ENCODE measurements around the gene MKNK2. TPM values are rescaled to one million over a fixed set of nuclear protein-coding genes. Genes with fewer than 3 reads are reported as not detected.
A peak's percentile ranks its signal among the peaks of the same experiment; 100 is the strongest.

Gene MKNK2
- total RNA-seq, 1 donor, result 82.5 TPM

GRCh38 chr19:2072757-2073551, 21.9 kb upstream of the MKNK2 start:
- Histone ChIP-seq H3K4me3 (ENCODE audit: insufficient read depth, low read length) (no peak overlapping the region), H3K4me2 (ENCODE audit: insufficient read depth, low read length) (no peak overlapping the region), H3K36me3 (ENCODE audit: insufficient read depth, low read length) (peaks cover 32% of the 10 kb centered on the region), H3K27ac (ENCODE audit: low read depth, low read length) (no peak overlapping the region), H3K27me3 (ENCODE audit: insufficient read depth, low read length) (no peaks in the 10 kb centered on the region), H4K20me1 (ENCODE audit: insufficient read depth, low read length) (no peaks in the 10 kb centered on the region), H3K4me1 (ENCODE audit: insufficient read depth, low read length) (no peaks in the 10 kb centered on the region), H2AFZ (ENCODE audit: low read length) (no peak overlapping the region), H3K9me3 (ENCODE audit: low read depth, low read length) (no peaks in the 10 kb centered on the region), H3K79me2 (ENCODE audit: insufficient read depth, low read length) (no peaks in the 10 kb centered on the region)
- DNase-seq (ENCODE audit: insufficient read length, low spot score, missing footprints), result peak; percentile 25
- TF ChIP-seq CTCF (IDR thresholded peaks at IDR 0.05; ENCODE audit: extremely low read depth, low read depth, low read length), result no peak

- no peak overlapping the region for H3K4me2 ChIP-seq (ENCODE audit: insufficient read depth, low read length)
- H3K4me3 ChIP-seq (ENCODE audit: insufficient read depth, low read length), result no peak overlapping the region
- no peak overlapping the region for H2AFZ ChIP-seq (ENCODE audit: low read length)
- peak; percentile 29 for DNase-seq (ENCODE audit: insufficient read length, low spot score, missing footprints)
- no peaks in the 10 kb centered on the region for H3K79me2 ChIP-seq (ENCODE audit: insufficient read depth, low read length)
- no peak overlapping the region for H3K27ac ChIP-seq (ENCODE audit: low read depth, low read length)
- H3K27me3 ChIP-seq (ENCODE audit: insufficient read depth, low read length), result no peaks in the 10 kb centered on the region
- H3K4me1 ChIP-seq (ENCODE audit: insufficient read depth, low read length), result no peaks in the 10 kb centered on the region
- TF ChIP-seq CTCF (IDR thresholded peaks at IDR 0.05; ENCODE audit: extremely low read depth, low read depth, low read length), result no peak
- H3K36me3 ChIP-seq (ENCODE audit: insufficient read depth, low read length), result peaks cover 18% of the 10 kb centered on the region
- no peaks in the 10 kb centered on the region for H4K20me1 ChIP-seq (ENCODE audit: insufficient read depth, low read length)
- no peaks in the 10 kb centered on the region for H3K9me3 ChIP-seq (ENCODE audit: low read depth, low read length)
These were observed 20.1 kb upstream of the MKNK2 start for GRCh38 chr19:2070986-2071673.

- H3K79me2 ChIP-seq (ENCODE audit: insufficient read depth, low read length), result no peaks in the 10 kb centered on the region
- H3K4me3 ChIP-seq (ENCODE audit: insufficient read depth, low read length), result no peak overlapping the region
- H2AFZ ChIP-seq (ENCODE audit: low read length), result no peak overlapping the region
- no peak overlapping the region for H3K4me2 ChIP-seq (ENCODE audit: insufficient read depth, low read length)
- no peak for TF ChIP-seq CTCF (IDR thresholded peaks at IDR 0.05; ENCODE audit: extremely low read depth, low read depth, low read length)
- DNase-seq (ENCODE audit: insufficient read length, low spot score, missing footprints), result peak; percentile 42
- no peaks in the 10 kb centered on the region for H4K20me1 ChIP-seq (ENCODE audit: insufficient read depth, low read length)
- H3K4me1 ChIP-seq (ENCODE audit: insufficient read depth, low read length), result no peaks in the 10 kb centered on the region
- no peaks in the 10 kb centered on the region for H3K27me3 ChIP-seq (ENCODE audit: insufficient read depth, low read length)
- H3K27ac ChIP-seq (ENCODE audit: low read depth, low read length), result no peak overlapping the region
- peaks cover 15% of the 10 kb centered on the region for H3K36me3 ChIP-seq (ENCODE audit: insufficient read depth, low read length)
- H3K9me3 ChIP-seq (ENCODE audit: low read depth, low read length), result no peaks in the 10 kb centered on the region
These were observed 19.4 kb upstream of the MKNK2 start for GRCh38 chr19:2070436-2070827.

Measured in osteoblast (primary cell).